NCI-H524 (cell line): ENCODE results near the gene NXNL1.
"Not testable (repeated sequence)": the region's sequence is repeated elsewhere in the genome, so short reads cannot be mapped to it uniquely, and the experiment has no call there.

Experiments
- DNase-seq, 2 experiments: peaks; one replicate each; lab custom pipeline; 2025; lab: John Stamatoyannopoulos, UW

The NXNL1 gene, protein sequence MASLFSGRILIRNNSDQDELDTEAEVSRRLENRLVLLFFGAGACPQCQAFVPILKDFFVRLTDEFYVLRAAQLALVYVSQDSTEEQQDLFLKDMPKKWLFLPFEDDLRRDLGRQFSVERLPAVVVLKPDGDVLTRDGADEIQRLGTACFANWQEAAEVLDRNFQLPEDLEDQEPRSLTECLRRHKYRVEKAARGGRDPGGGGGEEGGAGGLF

DNA sequence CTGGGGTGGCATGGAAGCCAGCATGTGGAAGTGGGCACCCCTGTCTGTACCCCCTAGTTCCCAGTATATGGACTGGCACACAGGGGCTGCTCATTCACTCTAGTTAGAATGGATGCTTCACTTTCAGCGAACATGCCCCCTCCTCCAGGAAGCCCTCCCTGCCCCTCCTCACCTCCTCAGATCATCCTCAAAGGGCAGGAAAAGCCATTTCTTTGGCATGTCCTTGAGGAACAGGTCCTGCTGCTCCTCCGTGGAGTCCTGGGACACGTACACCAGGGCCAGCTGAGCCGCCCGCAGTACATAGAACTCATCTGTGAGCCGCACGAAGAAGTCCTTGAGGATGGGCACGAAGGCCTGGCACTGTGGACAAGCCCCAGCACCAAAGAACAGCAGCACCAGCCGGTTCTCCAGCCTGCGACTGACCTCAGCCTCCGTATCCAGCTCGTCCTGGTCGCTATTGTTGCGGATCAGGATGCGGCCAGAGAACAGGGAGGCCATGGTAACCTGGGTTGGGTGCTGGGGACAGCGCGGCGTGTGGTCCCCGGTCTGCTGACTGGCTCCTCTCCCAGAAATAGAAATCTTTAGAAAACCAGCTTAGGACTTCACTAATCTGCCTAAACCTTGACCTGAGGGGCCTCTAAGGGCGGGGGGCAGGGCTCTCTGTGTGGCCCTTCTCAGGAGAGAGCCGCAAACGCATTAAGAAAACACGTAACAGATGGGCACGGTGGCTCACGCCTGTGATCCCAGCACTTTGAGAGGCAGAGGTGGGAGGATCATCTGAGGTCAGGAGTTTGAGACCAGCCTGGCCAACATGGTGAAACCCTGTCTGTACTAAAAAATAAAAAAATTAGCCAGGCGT lies at the start of gene NXNL1:
TSS of gene NXNL1 (minus strand) at position 555 of the 859 bp plus-strand sequence. CDS start at position 498, 57 bp downstream.
- peak in 1 of 2 experiments; percentile 25 for DNase-seq

DNA sequence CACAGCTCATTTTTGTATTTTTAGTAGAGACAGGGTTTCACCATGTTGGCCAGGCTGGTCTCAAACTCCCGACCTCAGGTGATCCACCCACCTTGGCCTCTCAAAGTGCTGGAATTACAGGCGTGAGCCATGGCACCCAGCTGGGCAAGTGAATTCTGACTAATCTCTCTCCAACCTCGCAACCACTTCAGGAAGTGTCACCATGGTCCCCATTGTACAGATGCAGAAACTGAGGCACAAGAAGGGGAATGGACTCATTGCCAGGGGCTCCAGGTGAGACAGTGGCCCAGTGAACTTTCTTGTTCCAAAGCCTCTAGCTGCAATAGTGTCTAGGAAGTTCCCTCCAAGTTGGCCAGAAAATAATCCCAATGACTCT lies 47.8 kb upstream of the NXNL1 start:
- DNase-seq: not testable (repeated sequence)

DNA sequence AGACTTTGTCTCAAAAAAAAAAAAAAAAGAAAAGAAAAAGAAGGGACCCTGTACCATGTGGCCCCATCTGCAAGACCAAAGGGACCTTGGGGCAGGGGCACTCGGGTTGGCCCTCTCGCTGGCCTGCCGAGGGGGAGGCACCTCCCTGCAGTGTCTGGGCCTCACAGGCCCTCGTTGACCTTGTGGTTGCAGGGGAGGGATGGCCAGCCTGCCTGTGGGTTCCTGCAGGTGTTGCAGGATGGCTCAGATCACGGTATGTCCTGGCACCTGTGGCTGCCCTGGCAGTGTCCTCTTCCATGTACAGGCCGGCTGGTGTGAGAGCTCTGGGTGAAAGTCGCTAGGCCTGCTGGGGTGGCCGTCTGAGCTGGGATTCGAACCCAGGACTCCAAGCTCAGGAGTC lies 46.0 kb upstream of the NXNL1 start:
- no peak for DNase-seq

DNA sequence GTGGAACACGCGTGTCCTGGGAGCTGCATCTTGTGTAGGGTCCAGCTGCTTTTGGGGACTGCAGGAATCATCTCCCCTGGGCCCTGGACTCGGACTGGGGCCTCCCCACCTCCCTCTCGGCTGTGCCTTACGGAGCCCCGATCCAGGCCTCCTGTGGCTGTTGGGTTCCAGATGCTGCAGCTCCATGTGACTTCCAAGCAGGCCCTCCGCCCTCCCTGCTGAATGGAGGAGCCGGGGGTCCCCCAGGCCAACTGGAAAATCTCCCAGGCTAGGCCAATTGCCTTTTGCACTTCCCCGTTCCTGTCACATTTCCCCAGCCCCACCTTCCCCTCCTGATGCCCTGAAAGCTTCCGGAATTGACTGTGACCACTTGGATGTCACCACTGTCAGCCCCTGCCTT lies 44.5 kb upstream of the NXNL1 start:
- no peak for DNase-seq

DNA sequence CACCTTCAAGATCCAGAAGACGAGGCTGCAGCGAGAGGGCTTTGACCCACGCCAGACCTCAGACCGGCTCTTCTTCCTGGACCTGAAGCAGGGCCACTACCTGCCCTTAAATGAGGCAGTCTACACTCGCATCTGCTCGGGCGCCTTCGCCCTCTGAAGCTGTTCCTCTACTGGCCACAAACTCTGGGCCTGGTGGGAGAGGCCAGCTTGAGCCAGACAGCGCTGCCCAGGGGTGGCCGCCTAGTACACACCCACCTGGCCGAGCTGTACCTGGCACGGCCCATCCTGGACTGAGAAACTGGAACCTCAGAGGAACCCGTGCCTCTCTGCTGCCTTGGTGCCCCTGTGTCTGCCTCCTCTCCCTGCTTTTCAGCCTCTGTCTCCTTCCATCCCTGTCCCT lies 43.7 kb upstream of the NXNL1 start:
- DNase-seq: no peak

DNA sequence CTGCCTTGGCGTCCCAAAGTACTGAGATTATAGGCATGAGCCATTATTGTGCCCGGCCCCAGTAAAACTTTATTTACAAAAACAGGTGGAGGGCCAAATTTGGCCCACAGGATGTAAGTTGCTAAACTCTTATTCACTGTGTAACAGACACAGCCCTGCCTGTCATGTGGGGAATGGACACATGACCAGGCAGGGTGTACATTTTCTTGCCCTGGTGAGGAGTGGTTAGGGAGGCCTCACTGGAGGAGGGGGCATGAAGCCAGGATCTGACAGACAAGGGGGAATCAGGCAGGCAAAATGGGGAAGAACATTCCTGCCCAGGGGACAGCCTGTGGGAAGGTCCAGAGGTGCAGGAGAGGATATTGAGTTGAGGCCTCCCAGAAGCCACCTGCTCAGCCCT lies 43.3 kb upstream of the NXNL1 start:
- DNase-seq: no peak

DNA sequence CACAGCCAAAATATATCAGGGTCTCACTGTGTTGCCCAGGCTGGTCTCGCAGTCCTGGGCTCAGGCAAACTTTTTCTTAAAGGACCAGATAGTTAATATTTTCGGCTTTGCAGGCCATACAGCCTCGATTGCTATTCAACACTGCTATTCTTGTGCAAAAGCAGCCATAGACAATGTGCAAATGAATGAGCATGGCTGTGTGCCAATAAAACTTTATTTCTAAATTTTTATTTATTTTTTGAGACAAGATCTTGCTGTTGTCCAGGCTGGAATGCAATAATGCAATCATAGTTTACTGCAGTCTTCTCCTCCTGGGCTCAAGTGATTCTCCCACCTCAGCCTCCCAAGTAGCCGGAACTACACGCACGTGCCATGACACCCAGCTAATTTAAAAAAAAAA lies 42.5 kb upstream of the NXNL1 start:
- DNase-seq: no peak

DNA sequence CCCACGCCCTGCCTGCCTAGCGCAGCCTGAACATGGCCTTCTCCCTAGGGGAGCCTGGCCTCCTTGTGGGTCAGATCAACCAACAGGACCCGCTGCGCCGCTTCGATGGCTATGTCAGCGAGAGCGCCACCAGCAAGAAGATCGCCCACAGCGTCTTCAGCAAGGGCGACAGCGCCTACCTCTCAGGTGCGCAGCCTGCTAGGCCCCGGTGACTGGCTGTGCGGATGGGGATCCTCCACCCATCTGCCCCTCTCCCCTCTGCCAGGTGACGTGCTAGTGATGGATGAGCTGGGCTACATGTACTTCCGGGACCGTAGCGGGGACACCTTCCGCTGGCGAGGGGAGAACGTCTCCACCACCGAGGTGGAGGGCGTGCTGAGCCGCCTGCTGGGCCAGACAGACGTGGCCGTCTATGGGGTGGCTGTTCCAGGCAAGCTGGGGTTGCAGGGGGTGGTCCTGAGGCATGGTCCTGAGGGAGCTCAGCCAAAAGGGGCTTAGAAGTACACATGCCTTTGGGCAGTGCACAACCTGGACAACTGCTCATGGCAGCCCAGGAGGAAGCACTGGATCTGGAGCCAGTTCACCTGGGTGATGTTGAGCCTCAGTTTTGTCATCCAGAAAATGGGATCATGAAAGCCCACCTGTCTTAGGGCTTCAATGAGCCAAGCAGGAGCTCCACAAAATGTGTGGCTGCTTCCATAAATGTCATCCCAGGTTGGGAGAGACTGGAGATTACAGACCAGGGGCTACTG lies 39.9 kb upstream of the NXNL1 start:
- DNase-seq: no peak

DNA sequence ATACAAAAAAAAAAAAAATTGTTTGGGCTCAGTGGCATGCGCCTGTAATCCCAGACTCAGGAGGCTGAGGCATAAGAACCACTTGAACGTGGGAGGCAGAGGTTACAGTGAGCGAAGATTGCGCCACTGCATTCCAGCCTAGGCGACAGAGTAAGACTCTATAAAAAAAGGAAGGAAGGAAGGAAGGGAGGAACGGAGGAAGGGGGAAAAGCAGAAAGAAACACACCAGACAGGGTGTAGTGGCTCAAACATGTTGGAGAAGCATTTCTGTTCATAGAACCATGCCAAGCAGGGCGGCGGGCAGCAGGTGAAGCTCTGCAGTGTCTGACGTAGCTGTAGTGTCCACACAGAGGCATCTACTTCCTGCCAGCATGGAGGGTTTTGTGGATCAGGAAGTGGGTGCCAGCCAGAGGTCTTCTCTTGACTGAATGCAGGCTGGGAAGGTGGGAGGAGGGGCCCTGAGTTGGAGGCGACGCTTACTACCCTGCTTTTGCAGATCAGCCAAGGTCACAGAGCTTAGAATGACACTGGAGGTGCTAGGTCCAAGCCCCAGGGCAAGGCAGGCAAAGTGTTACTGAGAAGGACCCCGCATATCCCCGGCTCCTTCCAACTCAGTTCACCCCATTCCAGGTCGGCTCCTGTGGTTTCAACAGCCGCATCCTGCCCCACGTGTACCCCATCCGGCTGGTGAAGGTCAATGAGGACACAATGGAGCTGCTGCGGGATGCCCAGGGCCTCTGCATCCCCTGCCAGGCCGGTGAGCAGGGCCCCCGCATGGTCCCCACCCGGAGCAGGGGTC lies 39.1 kb upstream of the NXNL1 start:
- no peak for DNase-seq

DNA sequence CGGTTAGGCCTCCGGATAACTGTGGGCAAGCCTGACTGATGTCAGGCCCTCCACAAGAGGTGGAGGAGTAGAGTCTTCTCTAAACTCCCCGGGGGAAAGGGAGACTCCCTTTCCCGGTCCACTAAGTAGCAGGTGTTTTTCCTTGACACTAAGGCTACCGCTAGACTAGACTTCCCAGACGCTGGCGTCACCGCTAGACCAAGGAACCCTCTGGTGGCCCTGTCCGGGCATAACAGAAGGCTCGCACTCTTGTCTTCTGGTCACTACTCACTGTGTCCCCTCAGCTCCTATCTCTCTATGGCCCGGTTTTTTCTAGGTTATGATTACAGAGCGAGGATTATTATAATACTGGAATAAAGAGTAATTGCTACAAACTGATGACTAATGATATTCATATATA lies 38.3 kb upstream of the NXNL1 start:
- peak in 1 of 2 experiments; percentile 29 for DNase-seq

DNA sequence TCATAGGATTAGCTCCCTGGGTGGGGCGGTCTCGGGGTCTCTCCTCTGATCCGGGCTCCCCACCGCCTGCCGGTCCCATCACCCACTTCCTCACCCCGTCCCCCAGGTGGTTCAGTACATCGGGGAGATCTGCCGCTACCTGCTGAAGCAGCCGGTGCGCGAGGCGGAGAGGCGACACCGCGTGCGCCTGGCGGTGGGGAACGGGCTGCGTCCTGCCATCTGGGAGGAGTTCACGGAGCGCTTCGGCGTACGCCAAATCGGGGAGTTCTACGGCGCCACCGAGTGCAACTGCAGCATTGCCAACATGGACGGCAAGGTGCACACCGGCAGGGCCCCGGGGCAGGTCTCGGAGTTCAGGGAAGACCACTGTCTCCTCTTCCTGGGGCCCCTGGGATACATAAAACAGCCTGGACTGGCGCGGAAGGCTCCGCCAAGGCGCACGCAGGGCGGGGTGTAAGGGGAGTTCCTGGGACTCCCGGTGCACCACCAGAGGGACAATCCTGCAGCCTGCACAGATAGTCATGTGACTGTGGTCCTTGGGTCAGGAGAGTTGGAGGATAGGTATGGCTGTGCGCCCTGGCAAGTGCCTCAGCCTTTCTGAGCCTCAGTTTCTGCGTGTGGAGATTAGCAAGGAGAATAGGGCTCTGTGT lies 36.5 kb upstream of the NXNL1 start:
- DNase-seq: no peak

DNA sequence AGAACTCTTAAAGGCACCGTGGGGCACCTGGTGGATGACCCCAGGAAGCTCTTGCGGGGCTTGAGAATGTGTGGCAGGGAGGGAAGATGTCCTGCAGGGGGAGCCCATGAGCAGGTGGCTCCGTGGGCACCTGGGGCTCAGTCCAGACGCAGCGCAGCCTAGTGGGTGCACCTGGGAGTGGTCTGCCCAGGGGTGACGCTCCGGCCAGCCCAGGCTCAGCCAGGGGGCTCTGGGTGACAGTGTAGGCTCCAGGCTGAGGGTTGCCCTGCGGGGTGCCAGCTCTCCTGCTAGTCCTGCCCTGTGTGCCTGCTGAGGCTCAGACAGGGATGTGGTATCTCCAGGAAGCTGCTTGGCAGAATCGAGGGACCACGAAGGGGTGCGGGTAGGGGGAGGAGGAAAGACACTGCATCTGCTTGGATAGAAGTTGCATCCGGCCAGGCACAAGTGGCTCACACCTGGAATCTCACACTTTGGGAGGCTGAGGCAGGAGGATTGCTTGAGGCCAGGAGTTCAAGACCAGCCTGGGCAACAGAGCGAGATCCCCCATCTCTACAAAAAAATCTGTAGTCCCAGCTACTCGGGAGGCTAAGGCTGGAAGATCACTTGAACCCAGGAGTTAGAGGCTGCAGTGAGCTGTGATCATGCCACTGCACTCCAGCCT lies 35.7 kb upstream of the NXNL1 start:
- DNase-seq: peak; percentile 79 to 80

DNA sequence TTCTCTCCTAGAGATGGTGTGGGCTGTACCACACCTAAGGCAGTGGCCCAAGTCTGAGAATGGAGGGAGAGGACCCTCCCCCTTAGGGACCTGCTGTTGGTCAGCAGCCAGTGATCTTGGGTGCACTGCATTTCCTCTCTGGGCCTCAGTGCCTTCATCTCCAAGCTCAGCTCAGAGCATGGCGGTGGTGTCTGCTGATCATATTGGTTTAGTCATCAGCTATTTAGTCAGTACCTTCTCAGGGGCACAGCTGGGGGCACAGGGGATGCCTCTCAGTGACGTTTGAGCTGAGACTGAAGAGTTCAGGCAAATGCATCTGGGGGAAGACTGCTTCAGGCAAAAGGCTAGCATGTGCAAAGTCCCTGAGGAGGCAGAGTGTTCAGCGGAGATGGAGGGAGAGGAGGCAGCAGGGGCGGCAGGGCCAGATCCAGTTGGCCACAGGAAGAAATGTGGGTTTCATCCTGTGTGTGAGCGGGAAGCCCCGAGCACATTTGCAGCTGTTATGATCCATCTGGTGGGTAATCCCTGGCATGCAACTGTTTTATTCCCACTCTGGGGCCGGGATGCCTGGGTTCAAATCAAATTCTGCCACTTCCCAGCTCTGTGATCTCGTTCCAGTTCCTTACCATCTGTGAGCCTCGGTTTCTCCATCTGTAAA lies 35.0 kb upstream of the NXNL1 start:
- peak in 1 of 2 experiments; percentile 78 for DNase-seq

DNA sequence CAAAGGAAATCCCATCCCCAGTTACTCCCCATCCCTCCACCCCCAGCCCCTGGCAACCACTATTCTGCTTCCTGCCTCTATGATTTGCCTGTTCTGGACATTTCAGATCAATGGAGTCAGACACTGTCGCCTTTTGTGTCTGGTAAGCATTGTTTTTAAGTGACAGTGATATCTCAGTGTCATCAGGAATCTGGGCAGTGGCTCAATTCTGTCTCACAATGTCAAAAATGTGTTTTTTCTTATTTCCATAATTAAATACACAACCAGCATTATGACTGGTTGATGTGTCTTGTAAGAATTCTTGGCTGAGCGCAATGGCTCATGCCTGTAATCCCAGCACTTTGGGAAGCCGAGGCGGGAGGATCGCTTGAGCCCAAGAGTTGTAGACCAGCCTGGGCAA lies 30.6 kb upstream of the NXNL1 start:
- no peak for DNase-seq

DNA sequence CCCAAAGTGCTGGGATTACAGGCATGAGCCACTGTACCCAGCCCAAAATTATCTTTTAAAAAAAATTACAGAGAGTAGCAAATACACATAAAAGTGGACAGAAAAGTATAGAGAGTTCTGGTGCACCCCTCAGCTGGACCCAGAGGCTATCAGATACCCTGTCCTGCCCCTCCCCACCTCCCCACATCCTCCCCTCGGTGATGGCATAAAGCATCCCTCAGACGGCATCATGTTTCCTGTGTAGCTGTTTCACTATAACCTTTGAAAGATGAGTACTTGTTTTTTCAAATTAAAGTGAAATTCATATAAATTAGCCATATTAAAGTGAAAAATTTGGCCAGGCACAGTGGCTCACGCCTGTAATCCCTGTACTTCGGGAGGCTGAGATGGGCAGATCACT lies 29.7 kb upstream of the NXNL1 start:
- no peak for DNase-seq

DNA sequence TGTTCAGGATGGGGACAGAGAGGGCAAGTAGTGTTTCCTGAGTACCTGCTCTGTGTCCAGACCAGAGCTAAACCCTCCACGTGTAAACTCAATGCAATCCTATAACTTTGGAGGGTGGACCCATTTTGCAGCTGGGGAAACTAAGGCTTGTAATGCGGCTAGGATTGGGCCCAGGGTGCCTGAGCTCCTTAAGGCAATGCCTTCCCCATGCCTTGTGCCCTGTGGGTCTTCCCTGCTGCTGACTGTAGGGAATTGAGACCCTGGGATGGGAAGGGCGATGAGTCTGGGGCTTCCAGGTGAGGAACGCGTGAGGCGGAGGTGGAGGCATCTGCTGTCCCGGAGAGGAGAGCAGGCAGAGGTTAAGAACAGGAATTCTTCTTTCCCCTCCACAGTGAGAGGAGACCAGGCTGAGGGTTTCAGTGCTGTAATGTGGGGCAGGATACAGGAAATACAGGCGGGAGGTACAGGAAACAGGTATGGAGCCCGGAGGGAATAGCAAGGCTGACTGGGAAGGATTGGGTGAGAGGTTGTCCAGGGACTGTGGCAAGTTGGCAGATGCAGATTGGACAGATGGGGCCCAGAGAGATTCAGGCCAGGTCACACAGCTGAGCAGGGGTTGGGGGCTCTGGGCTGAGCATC lies 28.8 kb upstream of the NXNL1 start:
- no peak for DNase-seq

DNA sequence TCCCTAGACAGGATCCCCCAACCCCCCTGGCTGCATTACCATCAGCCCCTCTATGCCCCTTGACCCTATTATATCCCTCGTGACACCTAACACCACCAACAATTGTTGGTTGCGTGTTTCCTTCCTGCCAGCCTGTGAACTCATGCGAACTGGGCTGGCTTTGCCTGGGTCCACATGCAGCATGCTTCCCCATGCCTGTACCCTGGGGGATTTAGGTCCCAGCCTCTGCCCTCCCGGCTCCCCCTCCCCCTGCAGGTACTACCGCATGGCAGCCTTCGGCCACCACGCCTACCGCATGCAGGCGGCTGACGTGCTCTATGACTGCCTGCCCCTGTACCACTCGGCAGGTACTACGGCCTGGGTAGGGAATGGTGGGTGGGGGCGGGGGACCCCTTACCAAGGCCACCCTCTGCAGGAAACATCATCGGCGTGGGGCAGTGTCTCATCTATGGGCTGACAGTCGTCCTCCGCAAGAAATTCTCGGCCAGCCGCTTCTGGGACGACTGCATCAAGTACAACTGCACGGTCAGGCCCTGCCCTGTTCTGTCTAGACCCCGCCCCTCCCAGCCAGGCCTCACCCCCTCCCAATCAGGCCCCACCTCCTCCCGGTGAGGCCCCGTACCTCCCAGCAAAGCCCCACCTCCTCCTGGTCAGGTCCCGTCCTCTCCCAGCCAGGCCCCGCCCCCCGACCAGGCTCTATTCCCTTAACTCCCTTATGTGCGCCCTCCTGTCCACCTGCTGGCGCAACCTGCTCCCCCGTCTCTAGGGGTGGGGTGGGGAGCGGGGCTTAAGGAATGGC lies 28.1 kb upstream of the NXNL1 start:
- DNase-seq: peak in 1 of 2 experiments; percentile 47

DNA sequence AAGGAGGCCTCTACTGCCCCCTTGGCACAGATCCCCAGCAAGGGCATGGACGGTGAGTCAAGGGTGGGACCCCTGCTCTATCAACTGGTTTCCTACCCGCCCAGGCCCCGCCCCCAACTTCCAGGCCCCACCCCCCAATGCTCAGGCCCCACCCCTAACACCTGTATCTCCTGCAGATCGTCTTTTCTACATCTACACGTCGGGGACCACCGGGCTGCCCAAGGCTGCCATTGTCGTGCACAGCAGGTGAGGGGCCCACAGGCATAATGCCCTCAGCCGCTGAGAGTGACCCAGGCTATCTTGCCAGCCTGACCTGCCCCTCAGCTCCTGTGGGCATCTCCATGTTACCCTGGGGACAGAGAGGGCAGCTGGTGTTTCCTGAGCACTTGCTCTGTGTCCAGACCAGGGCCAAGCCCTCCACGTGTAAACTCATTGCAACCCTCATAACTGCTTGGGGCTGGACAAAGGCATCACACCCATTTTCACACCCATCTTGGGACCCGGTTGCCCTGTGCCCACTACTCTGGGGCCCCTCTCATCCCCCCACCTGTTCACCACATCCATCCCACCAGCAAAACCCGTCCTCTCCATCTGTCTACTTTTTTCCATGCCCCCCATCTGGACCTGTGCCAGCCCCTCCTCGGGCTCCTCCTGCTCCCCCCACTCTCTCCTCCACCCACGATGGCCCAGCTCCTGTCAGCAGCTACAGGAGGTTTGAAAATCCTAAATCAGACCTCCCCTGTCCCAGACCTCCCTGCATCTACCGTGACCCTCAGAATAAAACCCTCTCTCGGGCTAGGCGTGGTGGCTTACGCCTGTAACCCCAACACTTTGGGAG lies 26.8 kb upstream of the NXNL1 start:
- peak in 1 of 2 experiments; percentile 41 for DNase-seq
